G401 (cell line): ENCODE results near the gene GDF2. TPM values are rescaled to one million over a fixed set of nuclear protein-coding genes. Genes with fewer than 3 reads are reported as not detected.

Experiments
- DNase-seq: peaks from one replicate; pipeline ENCODE4 v3.0.0-alpha.2; 2015; ENCODE audit warnings: low spot score
- in situ Hi-C: cut with HindIII; loops from 2 replicates; pipeline ENCODE4 v1.10.0; 2016; ENCODE audit warnings: low sequenced_read_pairs, mixed read lengths
- total RNA-seq: library from RNA; depleted of rRNA; stranded (reverse); fragments of >200 nt; shearing (Covaris generic); gene quantifications from 2 replicates; pipeline ENCODE4 v1.2.3, GENCODE V29; 2014

Gene GDF2
- total RNA-seq, 1 experiment from 2014 or later: not detected

GRCh38 chr10:47348138-47348651 lies 25.9 kb downstream of the GDF2 start, which contains the start of gene RBP3:
TSS of gene RBP3 (plus strand) at chr10:47348363. CDS start at chr10:47348485, 122 bp downstream.
- in situ Hi-C loops: no loop called here
- peak; percentile 79 for DNase-seq

- in situ Hi-C loops: no loop called here
- DNase-seq: no peak
Observed at GRCh38 chr10:47348661-47349470, 26.6 kb downstream of the GDF2 start.

DNA sequence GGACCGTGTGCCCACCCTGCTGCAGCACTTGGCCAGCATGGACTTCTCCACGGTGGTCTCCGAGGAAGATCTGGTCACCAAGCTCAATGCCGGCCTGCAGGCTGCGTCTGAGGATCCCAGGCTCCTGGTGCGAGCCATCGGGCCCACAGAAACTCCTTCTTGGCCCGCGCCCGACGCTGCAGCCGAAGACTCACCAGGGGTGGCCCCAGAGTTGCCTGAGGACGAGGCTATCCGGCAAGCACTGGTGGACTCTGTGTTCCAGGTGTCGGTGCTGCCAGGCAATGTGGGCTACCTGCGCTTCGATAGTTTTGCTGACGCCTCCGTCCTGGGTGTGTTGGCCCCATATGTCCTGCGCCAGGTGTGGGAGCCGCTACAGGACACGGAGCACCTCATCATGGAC lies 27.3 kb downstream of the GDF2 start:
- in situ Hi-C loops: no loop called here

GRCh38 chr10:47349941-47350371 lies 27.7 kb downstream of the GDF2 start:
- in situ Hi-C loops: no loop called here
- no peak for DNase-seq

More for the DNA sequence above, 27.3 kb downstream of the GDF2 start:
- DNase-seq: no peak

GRCh38 chr10:47350671-47351640 lies 28.7 kb downstream of the GDF2 start:
- no peak for DNase-seq
- in situ Hi-C loops: no loop called here

- no peak for DNase-seq
- in situ Hi-C loops: no loop called here
Observed at GRCh38 chr10:47351899-47352815, 29.9 kb downstream of the GDF2 start.

- in situ Hi-C loops: no loop called here
- DNase-seq: no peak
Observed at GRCh38 chr10:47353351-47353750, 31.1 kb downstream of the GDF2 start.

DNA sequence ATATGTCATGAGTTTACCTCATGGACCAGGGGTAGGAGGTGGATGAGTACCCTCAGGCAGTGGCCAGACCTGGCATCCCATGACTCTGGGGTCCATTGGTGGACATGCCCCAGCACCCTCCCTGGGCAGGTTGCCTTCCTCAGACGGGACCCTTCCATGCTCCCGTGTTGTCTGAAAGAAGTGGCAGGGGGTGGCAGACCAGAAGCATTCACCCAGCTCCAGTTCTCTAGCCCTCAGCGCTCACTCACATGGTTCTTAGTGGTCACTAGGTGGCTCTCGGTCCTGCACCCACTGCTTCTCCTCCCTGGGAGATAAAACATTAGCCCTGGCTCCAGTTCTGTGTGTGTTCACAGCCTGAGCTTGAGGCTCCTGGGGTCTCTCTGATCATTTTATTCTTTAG lies 31.9 kb downstream of the GDF2 start:
- no peak for DNase-seq
- in situ Hi-C loops: no loop called here

DNA sequence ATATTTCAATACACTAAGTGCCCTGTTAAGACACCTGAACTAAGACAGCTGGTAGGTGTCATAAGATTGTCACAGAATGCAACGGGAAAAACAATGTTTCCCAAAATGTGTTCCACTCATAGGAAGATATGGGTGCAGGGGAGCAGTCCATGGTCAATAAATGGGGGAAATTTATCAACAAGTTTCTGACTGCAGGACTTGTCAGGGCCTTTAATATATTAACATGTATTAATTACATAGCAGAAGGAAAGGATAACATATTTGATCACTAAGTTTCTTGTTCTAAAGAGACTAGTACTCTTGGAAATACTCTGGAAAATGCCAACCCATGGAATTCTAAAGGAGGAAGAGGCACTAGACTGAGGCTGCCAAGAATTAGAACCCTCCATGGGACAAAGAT lies 32.6 kb downstream of the GDF2 start:
- in situ Hi-C loops: no loop called here

DNA sequence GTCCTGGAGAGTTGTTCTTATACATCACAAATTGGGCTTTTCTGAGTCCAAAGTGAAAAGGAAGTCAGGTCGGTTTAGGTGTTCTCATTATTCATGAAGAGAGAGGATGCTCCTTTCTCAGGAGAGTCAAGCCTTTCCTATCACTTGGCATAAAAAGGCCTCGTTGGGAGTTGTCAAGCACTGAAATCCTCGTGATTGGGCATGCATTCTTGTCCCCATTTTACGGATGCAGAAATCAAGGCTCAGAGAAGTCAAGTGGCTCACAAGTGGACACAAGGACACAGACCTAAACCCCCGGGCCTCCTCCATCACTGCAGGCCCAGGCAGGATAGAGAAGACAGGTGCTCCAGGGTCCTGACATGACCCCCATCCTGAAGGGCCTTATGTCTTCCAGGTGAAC lies 34.5 kb downstream of the GDF2 start:
- in situ Hi-C loops: no loop called here
- DNase-seq: no peak

More for the DNA sequence above, 32.6 kb downstream of the GDF2 start:
- no peak for DNase-seq

DNA sequence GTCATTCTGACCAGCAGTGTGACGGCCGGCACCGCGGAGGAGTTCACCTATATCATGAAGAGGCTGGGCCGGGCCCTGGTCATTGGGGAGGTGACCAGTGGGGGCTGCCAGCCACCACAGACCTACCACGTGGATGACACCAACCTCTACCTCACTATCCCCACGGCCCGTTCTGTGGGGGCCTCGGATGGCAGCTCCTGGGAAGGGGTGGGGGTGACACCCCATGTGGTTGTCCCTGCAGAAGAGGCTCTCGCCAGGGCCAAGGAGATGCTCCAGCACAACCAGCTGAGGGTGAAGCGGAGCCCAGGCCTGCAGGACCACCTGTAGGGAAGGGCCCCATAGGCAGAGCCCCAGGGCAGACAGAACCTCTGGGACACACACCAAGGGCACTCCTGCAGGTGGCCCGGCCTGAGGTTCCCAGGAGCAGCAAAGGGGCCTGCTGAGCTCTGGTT lies 34.9 kb downstream of the GDF2 start:
- in situ Hi-C loops: no loop called here
- DNase-seq: no peak

DNA sequence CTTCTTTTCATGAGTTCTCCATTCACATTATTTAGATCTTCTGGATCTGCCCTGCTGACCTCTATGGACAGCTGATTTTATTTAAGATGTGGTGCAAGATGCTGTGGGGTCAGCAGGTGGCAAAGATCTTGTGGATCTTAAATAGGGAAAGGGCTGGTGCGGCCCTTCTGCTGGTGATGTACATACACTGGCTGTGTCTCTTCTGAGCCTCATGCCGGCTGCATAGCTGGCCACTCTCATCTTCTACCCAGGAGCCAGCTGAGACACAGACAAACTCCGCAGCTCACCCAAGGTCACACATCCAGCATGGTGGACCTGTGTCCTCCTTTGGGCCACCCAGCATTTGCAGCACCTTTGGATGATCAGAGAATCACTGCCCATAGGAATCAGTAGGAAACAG lies 35.7 kb downstream of the GDF2 start:
- in situ Hi-C loops: no loop called here
- DNase-seq: no peak

DNA sequence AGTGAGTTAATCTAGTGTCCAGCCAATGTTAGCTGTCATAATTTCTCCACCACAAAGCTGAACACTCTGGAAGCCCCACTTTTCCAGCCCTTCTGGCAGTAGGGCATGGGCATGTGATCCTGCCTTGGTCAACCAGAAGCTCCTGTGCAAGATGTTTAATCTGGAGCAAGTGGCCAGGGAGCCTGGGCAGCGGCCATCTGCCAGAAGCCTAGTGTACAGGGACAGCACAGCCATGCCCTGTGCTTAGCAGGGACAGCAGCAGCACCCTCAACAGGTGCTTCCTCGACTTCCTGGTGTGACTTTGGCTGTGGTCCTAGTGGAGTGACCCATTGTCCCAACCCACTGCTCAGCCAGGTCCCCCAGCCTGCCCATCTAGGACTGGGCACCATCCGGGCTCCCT lies 36.2 kb downstream of the GDF2 start:
- in situ Hi-C loops: no loop called here
- peak; percentile 79 for DNase-seq

GRCh38 chr10:47359101-47359500 lies 36.8 kb downstream of the GDF2 start:
- in situ Hi-C loops: no loop called here
- DNase-seq: no peak

- DNase-seq: no peak
- in situ Hi-C loops: no loop called here
Observed at GRCh38 chr10:47359626-47360418, 37.6 kb downstream of the GDF2 start.

DNA sequence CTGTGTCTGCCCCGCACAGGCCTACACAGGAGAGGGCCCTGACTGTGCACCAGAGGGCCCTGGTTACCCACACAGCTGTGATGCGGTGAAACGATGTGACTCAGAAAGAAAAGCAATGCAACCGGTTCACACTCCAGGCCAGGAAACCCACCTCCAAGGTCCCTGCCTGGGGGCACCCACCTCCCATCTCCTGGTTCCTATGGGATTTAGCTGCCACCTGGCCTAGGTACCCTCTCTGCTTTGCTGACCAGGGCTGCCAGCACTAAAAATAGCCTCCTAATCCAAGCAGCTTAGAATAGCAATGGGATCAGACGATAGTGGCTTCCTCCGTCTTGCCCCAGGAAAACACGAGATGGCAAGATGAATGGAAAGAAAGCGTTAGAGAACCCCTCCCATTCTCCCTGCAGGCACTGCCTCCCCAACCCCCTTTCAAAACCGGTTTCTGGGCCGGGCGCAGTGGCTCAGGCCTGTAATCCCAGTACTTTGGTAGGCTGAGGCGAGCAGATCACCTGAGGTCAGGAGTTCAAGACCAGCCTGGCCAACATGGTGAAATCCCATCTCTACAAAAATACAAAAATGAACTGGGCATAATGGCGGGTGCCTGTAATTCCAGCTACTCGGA lies 38.3 kb downstream of the GDF2 start:
- in situ Hi-C loops: no loop called here
- DNase-seq: no peak

DNA sequence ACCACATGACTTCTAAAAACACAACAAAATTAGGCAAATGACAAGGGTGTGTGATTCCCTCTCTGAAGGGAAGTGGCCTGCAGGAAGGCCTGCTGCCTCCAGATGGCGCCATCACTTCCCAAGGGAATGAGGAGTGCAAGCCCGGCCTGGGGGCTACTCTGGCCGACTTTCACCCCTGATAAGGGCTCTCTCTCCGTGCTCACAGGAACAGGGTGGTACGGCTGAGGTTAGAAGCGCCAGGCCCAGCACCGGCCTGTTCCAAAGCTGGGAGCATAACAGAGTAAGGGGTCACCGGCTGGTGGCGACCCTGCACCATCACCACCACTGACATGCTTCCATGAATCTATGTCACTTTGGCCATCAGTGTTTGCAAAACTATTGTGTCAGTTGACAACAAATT lies 39.0 kb downstream of the GDF2 start:
- in situ Hi-C loops: no loop called here

GRCh38 chr10:47362199-47362598 lies 39.9 kb downstream of the GDF2 start:
- in situ Hi-C loops: no loop called here
- no peak for DNase-seq

More for the DNA sequence above, 39.0 kb downstream of the GDF2 start:
- DNase-seq: no peak
